H1 (cell line): ENCODE data around the gene PAQR4. TPM values are rescaled to one million over a fixed set of nuclear protein-coding genes. Genes with fewer than 3 reads are reported as not detected.

Experiments
- RXRA ChIP-seq: IDR thresholded peaks from 2 replicates; pipeline ENCODE4 v1.6.1; 2011; ENCODE audit warnings: low read depth, mild to moderate bottlenecking, low read length, moderate library complexity; ENCODE audit not compliant: insufficient read depth
- polyA plus RNA-seq, 7 experiments: library from polyadenylated mRNA; depleted of rRNA in 3 of 7; stranded (reverse) in 5 of 7; unstranded in 2 of 7; fragments of >200 nt in 5 of 7; fragments of 200-250 nt in 2 of 7; gene quantifications; 1 replicate in 5 of 7; 2 replicates in 1 of 7; 4 replicates in 1 of 7; pipeline versions ENCODE4 v1.2.1 to v1.2.3, GENCODE V29; 2011 to 2013; ENCODE audit warnings: missing spikeins in 2 of 7, mixed read lengths in 2 of 7
- total RNA-seq: library from RNA; stranded (reverse); fragmentation: NEBNext Ultra II Directional; extraction: Animal tissue kit (Norgen Biotek cat#: 25700); gene quantifications from 2 replicates; pipeline ENCODE4 v1.2.1, GENCODE V29; 2021

PAQR4 gene
- total and polyA plus RNA-seq, 2 of the 8 experiments (the other 6 are each of a cell fraction or from before 2014, with no cell fraction given): 28.2 to 34.6 TPM

GRCh38 chr16:2988590-2989099 is 19.5 kb downstream of the PAQR4 start (continued):
- TF ChIP-seq RXRA: no peak
